Fibroblast of skin of left quadriceps (primary cell): ENCODE results near the gene INPP4B.
"Not testable (repeated sequence)": the region's sequence is repeated elsewhere in the genome, so short reads cannot be mapped to it uniquely, and the experiment has no call there.

Experiments
- DNase-seq, 2 experiments: peaks; one replicate each; pipeline ENCODE4 v3.0.0-alpha.2; 2013; ENCODE audit warnings: low read depth in 2 of 2

The INPP4B gene

GRCh38 chr4:142824368-142824767, 21.7 kb downstream of the INPP4B start:
- DNase-seq = no peak

- no peak for DNase-seq
Measured at GRCh38 chr4:142823796-142824195, 22.3 kb downstream of the INPP4B start.

- no peak for DNase-seq
Measured at GRCh38 chr4:142818476-142818875, 27.6 kb downstream of the INPP4B start.

GRCh38 chr4:142818031-142818430, 28.1 kb downstream of the INPP4B start:
- DNase-seq = peak in 1 of 2 experiments; percentile 12

GRCh38 chr4:142817442-142817841, 28.7 kb downstream of the INPP4B start:
- DNase-seq = peak; percentile 88 to 90

- peak in 1 of 2 experiments; percentile 28 for DNase-seq
Measured at GRCh38 chr4:142815834-142816233, 30.3 kb downstream of the INPP4B start.

GRCh38 chr4:142813388-142813787, 32.7 kb downstream of the INPP4B start:
- DNase-seq = no peak

GRCh38 chr4:142812091-142812490, 34.0 kb downstream of the INPP4B start:
- DNase-seq = no peak

- DNase-seq = no peak
Measured at GRCh38 chr4:142811034-142811433, 35.1 kb downstream of the INPP4B start.

- no peak for DNase-seq
Measured at GRCh38 chr4:142809559-142809958, 36.5 kb downstream of the INPP4B start.

- DNase-seq = not testable (repeated sequence)
Measured at GRCh38 chr4:142803879-142804278, 42.2 kb downstream of the INPP4B start.

GRCh38 chr4:142801966-142802365, 44.1 kb downstream of the INPP4B start:
- DNase-seq = no peak

- no peak for DNase-seq
Measured at GRCh38 chr4:142781114-142781513, 65.0 kb downstream of the INPP4B start.

- no peak for DNase-seq
Measured at GRCh38 chr4:142778900-142779299, 67.2 kb downstream of the INPP4B start.

- peak; percentile 23 to 24 for DNase-seq
Measured at GRCh38 chr4:142778430-142778829, 67.7 kb downstream of the INPP4B start.

- DNase-seq = no peak
Measured at GRCh38 chr4:142777045-142777743, 68.9 kb downstream of the INPP4B start.

GRCh38 chr4:142776026-142776425, 70.1 kb downstream of the INPP4B start:
- no peak for DNase-seq

GRCh38 chr4:142773505-142773904, 72.6 kb downstream of the INPP4B start:
- DNase-seq = no peak

- DNase-seq = no peak
Measured at GRCh38 chr4:142762280-142762679, 83.8 kb downstream of the INPP4B start.

- peak in 1 of 2 experiments; percentile 7 for DNase-seq
Measured at GRCh38 chr4:142752202-142752786, 93.8 kb downstream of the INPP4B start.

- no peak for DNase-seq
Measured at GRCh38 chr4:142743121-142743825, 102.8 kb downstream of the INPP4B start.

- no peak for DNase-seq
Measured at GRCh38 chr4:142741995-142742394, 104.1 kb downstream of the INPP4B start.

- DNase-seq = peak; percentile 53 to 60
Measured at GRCh38 chr4:142728233-142728632, 117.9 kb downstream of the INPP4B start.
